Cerebellar nuclear complex (tissue), 1 donor: ENCODE measurements around the gene COQ8A.

Experiments
- DNase-seq, 2 experiments: peaks; one replicate each; lab custom pipeline; 2025; lab: John Stamatoyannopoulos, UW

The COQ8A gene

GRCh38 chr1:226940029-226940805 is at the start of gene COQ8A:
Gene COQ8A (plus strand): TSS chr1:226940294. CDS start chr1:226961386, 21,092 bp downstream.
- DNase-seq, result peak; percentile 97 to 100

- no peak for DNase-seq
Observed at GRCh38 chr1:226890331-226891108, 49.6 kb upstream of the COQ8A start.

GRCh38 chr1:226891346-226891745 is 48.7 kb upstream of the COQ8A start:
- no peak for DNase-seq

- no peak for DNase-seq
Observed at GRCh38 chr1:226891846-226892523, 48.1 kb upstream of the COQ8A start.

- DNase-seq, result no peak
Observed at GRCh38 chr1:226892524-226892875, 47.6 kb upstream of the COQ8A start.

GRCh38 chr1:226893936-226894335 is 46.2 kb upstream of the COQ8A start:
- no peak for DNase-seq

- no peak for DNase-seq
Observed at GRCh38 chr1:226894826-226895225, 45.3 kb upstream of the COQ8A start.

- no peak for DNase-seq
Observed at GRCh38 chr1:226895644-226896043, 44.5 kb upstream of the COQ8A start.

- DNase-seq, result no peak
Observed at GRCh38 chr1:226898246-226898645, 41.8 kb upstream of the COQ8A start.

GRCh38 chr1:226901421-226901820 is 38.7 kb upstream of the COQ8A start:
- no peak for DNase-seq

GRCh38 chr1:226902601-226903000 is 37.5 kb upstream of the COQ8A start:
- no peak for DNase-seq

- DNase-seq, result no peak
Observed at GRCh38 chr1:226903819-226904716, 36.0 kb upstream of the COQ8A start.

- DNase-seq, result no peak
Observed at GRCh38 chr1:226904772-226905171, 35.3 kb upstream of the COQ8A start.

- peak in 1 of 2 experiments; percentile 19 for DNase-seq
Observed at GRCh38 chr1:226908419-226908818, 31.7 kb upstream of the COQ8A start.

- DNase-seq, result no peak
Observed at GRCh38 chr1:226908913-226909312, 31.2 kb upstream of the COQ8A start.

GRCh38 chr1:226912587-226913176 is 27.4 kb upstream of the COQ8A start:
- DNase-seq, result peak; percentile 38 to 69

GRCh38 chr1:226915672-226915995 is 24.5 kb upstream of the COQ8A start:
- DNase-seq, result no peak

GRCh38 chr1:226916497-226916896 is 23.6 kb upstream of the COQ8A start:
- DNase-seq, result no peak

GRCh38 chr1:226919587-226919986 is 20.5 kb upstream of the COQ8A start:
- no peak for DNase-seq

- DNase-seq, result no peak
Observed at GRCh38 chr1:226919995-226920394, 20.1 kb upstream of the COQ8A start.

GRCh38 chr1:226920446-226920894 is 19.6 kb upstream of the COQ8A start:
- DNase-seq, result peak in 1 of 2 experiments; percentile 20
